NCI-H1048 (cell line): ENCODE data around the gene ICE2.

ENCODE experiments used
- DNase-seq: peaks from one replicate; lab custom pipeline; 2025; lab: John Stamatoyannopoulos, UW

The ICE2 gene

GRCh38 chr15:60478566-60479360, at the start of gene ICE2:
ICE2 (minus strand) TSS chr15:60479142; CDS start chr15:60477977, 1,165 bp downstream.
- DNase-seq: peak; percentile 85

GRCh38 chr15:60528530-60528929, 49.6 kb upstream of the ICE2 start:
- no peak for DNase-seq

GRCh38 chr15:60527456-60527855, 48.5 kb upstream of the ICE2 start:
- DNase-seq: no peak

- DNase-seq: no peak
Observed at GRCh38 chr15:60526127-60526616, 47.2 kb upstream of the ICE2 start.

GRCh38 chr15:60525341-60526039, 46.5 kb upstream of the ICE2 start:
- no peak for DNase-seq

- DNase-seq: no peak
Observed at GRCh38 chr15:60523056-60523455, 44.1 kb upstream of the ICE2 start.

- DNase-seq: peak; percentile 37
Observed at GRCh38 chr15:60520825-60521368, 42.0 kb upstream of the ICE2 start.

- DNase-seq: no peak
Observed at GRCh38 chr15:60520013-60520824, 41.3 kb upstream of the ICE2 start.

- DNase-seq: no peak
Observed at GRCh38 chr15:60519218-60519617, 40.3 kb upstream of the ICE2 start.

GRCh38 chr15:60518511-60518910, 39.6 kb upstream of the ICE2 start:
- DNase-seq: no peak

GRCh38 chr15:60514261-60514881, 35.4 kb upstream of the ICE2 start:
- DNase-seq: no peak

GRCh38 chr15:60513676-60514075, 34.7 kb upstream of the ICE2 start:
- no peak for DNase-seq

- no peak for DNase-seq
Observed at GRCh38 chr15:60512937-60513336, 34.0 kb upstream of the ICE2 start.

GRCh38 chr15:60511351-60512031, 32.5 kb upstream of the ICE2 start:
- DNase-seq: no peak

GRCh38 chr15:60510006-60510405, 31.1 kb upstream of the ICE2 start:
- no peak for DNase-seq

- DNase-seq: no peak
Observed at GRCh38 chr15:60509470-60509869, 30.5 kb upstream of the ICE2 start.

- no peak for DNase-seq
Observed at GRCh38 chr15:60508442-60508841, 29.5 kb upstream of the ICE2 start.

GRCh38 chr15:60507596-60508424, 28.9 kb upstream of the ICE2 start:
- DNase-seq: no peak

GRCh38 chr15:60496853-60497252, 17.9 kb upstream of the ICE2 start:
- DNase-seq: no peak

- DNase-seq: no peak
Observed at GRCh38 chr15:60494108-60494507, 15.2 kb upstream of the ICE2 start.
